ENCODE data around the gene DAB2IP.

DAB2IP gene

GRCh38 chr9:121819428-121820231, 168.2 kb downstream of the DAB2IP start:
- Histone ChIP-seq H3K36me3 (ENCODE audit: insufficient read depth, low read length) (no peaks in the 10 kb centered on the region; the same call in 1 of the 2 replicates), H3K27me3 (ENCODE audit: insufficient read depth, low read length, poor library complexity, severe bottlenecking) (no peaks in the 10 kb centered on the region), H3K9me2 (replicated peaks; ENCODE audit: low read depth, low read length) (no peaks in the 10 kb centered on the region), H3K4me2 (ENCODE audit: low read depth, low read length, poor library complexity, severe bottlenecking) (peak overlapping the region; percentile 40), H3K79me2 (ENCODE audit: insufficient read depth, low read length) (no peaks in the 10 kb centered on the region), H3K4me3 (ENCODE audit: low read length, poor library complexity, severe bottlenecking) (peak overlapping the region; percentile 11), H3K4me1 (ENCODE audit: insufficient read depth, low read length, poor library complexity, severe bottlenecking) (peaks cover 33% of the 10 kb centered on the region), H3K9ac (ENCODE audit: low read depth, low read length, poor library complexity, severe bottlenecking) (peak overlapping the region; percentile 71), H3K9me3 (ENCODE audit: insufficient read depth, low read depth, low read length) (no peaks in the 10 kb centered on the region), H2AFZ (ENCODE audit: low read length) (no peak overlapping the region), H4K20me1 (ENCODE audit: insufficient read depth, low read length, poor library complexity, severe bottlenecking) (no peaks in the 10 kb centered on the region), H3F3A (ENCODE audit: low read depth) (no peaks in the 10 kb centered on the region)
- TF ChIP-seq CTCF (conservative IDR thresholded peaks at IDR 0.05; ENCODE audit: low read length) (no peak), EZH2phosphoT487 (IDR thresholded peaks at IDR 0.05; ENCODE audit: borderline replicate concordance) (no peak)

GRCh38 chr9:121820286-121821005, 169.0 kb downstream of the DAB2IP start:
- Histone ChIP-seq H4K20me1 (ENCODE audit: insufficient read depth, low read length, poor library complexity, severe bottlenecking) (no peaks in the 10 kb centered on the region), H3K36me3 (ENCODE audit: insufficient read depth, low read length) (no peaks in the 10 kb centered on the region; the same call in 1 of the 2 replicates), H3K4me2 (ENCODE audit: low read depth, low read length, poor library complexity, severe bottlenecking) (peak overlapping the region; percentile 40), H2AFZ (ENCODE audit: low read length) (no peak overlapping the region), H3K9me3 (ENCODE audit: insufficient read depth, low read depth, low read length) (no peaks in the 10 kb centered on the region), H3K9me2 (replicated peaks; ENCODE audit: low read depth, low read length) (no peaks in the 10 kb centered on the region), H3K27me3 (ENCODE audit: insufficient read depth, low read length, poor library complexity, severe bottlenecking) (no peaks in the 10 kb centered on the region), H3K4me1 (ENCODE audit: insufficient read depth, low read length, poor library complexity, severe bottlenecking) (peaks cover 33% of the 10 kb centered on the region), H3F3A (ENCODE audit: low read depth) (no peaks in the 10 kb centered on the region; the same call in 1 of the 2 replicates), H3K9ac (ENCODE audit: low read depth, low read length, poor library complexity, severe bottlenecking) (peak overlapping the region; percentile 71), H3K79me2 (ENCODE audit: insufficient read depth, low read length) (no peaks in the 10 kb centered on the region), H3K4me3 (ENCODE audit: low read length, poor library complexity, severe bottlenecking) (no peak overlapping the region)
- no peak for TF ChIP-seq CTCF (conservative IDR thresholded peaks at IDR 0.05; ENCODE audit: low read length)
- no peak for TF ChIP-seq EZH2phosphoT487 (IDR thresholded peaks at IDR 0.05; ENCODE audit: borderline replicate concordance)

- no peaks in the 10 kb centered on the region for H4K20me1 ChIP-seq (ENCODE audit: insufficient read depth, low read length, poor library complexity, severe bottlenecking)
- H3F3A ChIP-seq (ENCODE audit: low read depth), result no peaks in the 10 kb centered on the region; the same call in 1 of the 2 replicates
- H3K4me1 ChIP-seq (ENCODE audit: insufficient read depth, low read length, poor library complexity, severe bottlenecking), result peaks cover 33% of the 10 kb centered on the region
- TF ChIP-seq CTCF (conservative IDR thresholded peaks at IDR 0.05; ENCODE audit: low read length) (no peak), EZH2phosphoT487 (IDR thresholded peaks at IDR 0.05; ENCODE audit: borderline replicate concordance) (no peak)
- H3K27me3 ChIP-seq (ENCODE audit: insufficient read depth, low read length, poor library complexity, severe bottlenecking), result no peaks in the 10 kb centered on the region
- H3K36me3 ChIP-seq (ENCODE audit: insufficient read depth, low read length), result no peaks in the 10 kb centered on the region; the same call in 1 of the 2 replicates
- H3K4me3 ChIP-seq (ENCODE audit: low read length, poor library complexity, severe bottlenecking), result no peak overlapping the region
- no peaks in the 10 kb centered on the region for H3K9me2 ChIP-seq (replicated peaks; ENCODE audit: low read depth, low read length)
- no peaks in the 10 kb centered on the region for H3K9me3 ChIP-seq (ENCODE audit: insufficient read depth, low read depth, low read length)
- no peak overlapping the region for H3K9ac ChIP-seq (ENCODE audit: low read depth, low read length, poor library complexity, severe bottlenecking)
- no peaks in the 10 kb centered on the region for H3K79me2 ChIP-seq (ENCODE audit: insufficient read depth, low read length)
- no peak overlapping the region for H2AFZ ChIP-seq (ENCODE audit: low read length)
- no peak overlapping the region for H3K4me2 ChIP-seq (ENCODE audit: low read depth, low read length, poor library complexity, severe bottlenecking)
Measured at GRCh38 chr9:121821326-121821725, 169.9 kb downstream of the DAB2IP start.
